ENCODE results near the gene TOLLIP. TPM values are rescaled to one million over a fixed set of nuclear protein-coding genes. Genes with fewer than 3 reads are reported as not detected.

TOLLIP gene
- total RNA-seq, 1 experiment from 2014 or later, result 53.4 TPM

DNA sequence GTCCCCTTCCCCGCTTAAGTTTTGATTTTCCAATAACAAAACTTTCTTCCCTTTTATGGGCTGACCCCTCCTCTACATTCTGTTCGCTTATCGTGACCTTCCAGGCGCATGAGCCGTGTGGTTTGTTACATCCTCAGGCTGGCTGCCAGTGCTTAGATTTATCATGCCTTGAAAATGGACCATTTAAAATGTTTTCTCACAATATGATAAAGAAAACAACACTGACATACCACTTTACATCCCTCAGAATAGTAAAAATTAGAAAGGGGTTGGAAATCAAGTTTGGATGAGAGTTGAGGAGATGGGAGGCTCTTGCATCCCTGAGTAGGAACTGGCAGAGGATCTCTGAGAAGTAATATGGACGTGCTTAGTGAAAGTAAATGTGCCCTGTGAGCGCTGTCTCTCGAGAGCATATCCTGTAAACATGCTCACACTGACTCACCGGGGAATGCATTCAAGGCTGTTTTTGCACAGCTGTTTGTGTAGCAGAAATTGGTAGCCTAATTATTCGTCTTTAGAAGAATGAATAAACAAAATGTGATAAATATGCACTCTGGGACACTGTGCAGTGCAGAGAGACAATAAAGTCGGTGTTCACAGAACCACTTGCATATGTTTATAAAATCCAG is 17.1 kb upstream of the TOLLIP start:
- Mint-ChIP-seq H3K27me3 (ENCODE audit: unreplicated experiment) (no peaks in the 10 kb centered on the region), H3K4me3 (ENCODE audit: low read depth, unreplicated experiment) (no peak overlapping the region), H3K27ac (ENCODE audit: unreplicated experiment) (no peak overlapping the region), H3K36me3 (ENCODE audit: insufficient read depth, unreplicated experiment) (peaks cover 4% of the 10 kb centered on the region), H3K4me1 (ENCODE audit: low read depth, unreplicated experiment) (peaks cover 16% of the 10 kb centered on the region), H3K9me3 (ENCODE audit: low read depth, unreplicated experiment) (peaks cover 10% of the 10 kb centered on the region)
- TF ChIP-seq, protein P1, sequence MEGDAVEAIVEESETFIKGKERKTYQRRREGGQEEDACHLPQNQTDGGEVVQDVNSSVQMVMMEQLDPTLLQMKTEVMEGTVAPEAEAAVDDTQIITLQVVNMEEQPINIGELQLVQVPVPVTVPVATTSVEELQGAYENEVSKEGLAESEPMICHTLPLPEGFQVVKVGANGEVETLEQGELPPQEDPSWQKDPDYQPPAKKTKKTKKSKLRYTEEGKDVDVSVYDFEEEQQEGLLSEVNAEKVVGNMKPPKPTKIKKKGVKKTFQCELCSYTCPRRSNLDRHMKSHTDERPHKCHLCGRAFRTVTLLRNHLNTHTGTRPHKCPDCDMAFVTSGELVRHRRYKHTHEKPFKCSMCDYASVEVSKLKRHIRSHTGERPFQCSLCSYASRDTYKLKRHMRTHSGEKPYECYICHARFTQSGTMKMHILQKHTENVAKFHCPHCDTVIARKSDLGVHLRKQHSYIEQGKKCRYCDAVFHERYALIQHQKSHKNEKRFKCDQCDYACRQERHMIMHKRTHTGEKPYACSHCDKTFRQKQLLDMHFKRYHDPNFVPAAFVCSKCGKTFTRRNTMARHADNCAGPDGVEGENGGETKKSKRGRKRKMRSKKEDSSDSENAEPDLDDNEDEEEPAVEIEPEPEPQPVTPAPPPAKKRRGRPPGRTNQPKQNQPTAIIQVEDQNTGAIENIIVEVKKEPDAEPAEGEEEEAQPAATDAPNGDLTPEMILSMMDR (IDR thresholded peaks at IDR 0.05; ENCODE audit: unreplicated experiment), result no peak
- DNase-seq, result no peak
- intact Hi-C loops (cut with micrococcal nuclease; ENCODE audit: unreplicated experiment), result no loop called here
- no TSS peak for BruUV-seq (replicated peaks)
- CTCF ChIA-PET, result no interaction called here

DNA sequence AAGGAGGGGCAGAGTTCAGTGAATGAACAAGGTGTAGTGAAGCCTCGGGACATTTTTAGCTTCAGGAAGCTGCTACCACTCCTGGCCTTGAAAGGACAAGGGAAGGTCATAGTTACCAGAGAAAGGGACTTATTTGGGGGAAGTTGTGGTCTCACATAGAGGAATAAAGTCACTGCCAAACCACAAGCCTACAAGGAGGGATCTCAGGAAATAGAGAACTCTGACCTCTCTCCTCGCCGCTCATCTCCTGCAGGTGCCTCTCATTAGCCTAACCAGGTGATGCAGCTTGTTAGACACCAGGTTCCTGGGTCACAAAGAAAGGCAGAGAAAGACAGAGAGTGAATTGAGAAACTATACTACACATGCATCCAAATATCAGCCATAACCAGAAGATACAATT is 14.3 kb upstream of the TOLLIP start:
- no peak for DNase-seq
- Mint-ChIP-seq H3K4me1 (ENCODE audit: low read depth, unreplicated experiment) (peaks cover 16% of the 10 kb centered on the region), H3K4me3 (ENCODE audit: low read depth, unreplicated experiment) (no peak overlapping the region), H3K9me3 (ENCODE audit: low read depth, unreplicated experiment) (peaks cover 9% of the 10 kb centered on the region), H3K27ac (ENCODE audit: unreplicated experiment) (no peak overlapping the region), H3K27me3 (ENCODE audit: unreplicated experiment) (no peaks in the 10 kb centered on the region), H3K36me3 (ENCODE audit: insufficient read depth, unreplicated experiment) (peaks cover 4% of the 10 kb centered on the region)
- TF ChIP-seq, protein P1 (IDR thresholded peaks at IDR 0.05; ENCODE audit: unreplicated experiment), result no peak
- intact Hi-C loops (cut with micrococcal nuclease; ENCODE audit: unreplicated experiment), result no loop called here
- CTCF ChIA-PET, result interaction anchor here (0.7 to 0.8 kb wide), 2 partner anchors 13 to 55 kb away, joined by 3 to 4 read pairs; no protein-coding TSS in a partner anchor
- BruUV-seq (replicated peaks), result no TSS peak

DNA sequence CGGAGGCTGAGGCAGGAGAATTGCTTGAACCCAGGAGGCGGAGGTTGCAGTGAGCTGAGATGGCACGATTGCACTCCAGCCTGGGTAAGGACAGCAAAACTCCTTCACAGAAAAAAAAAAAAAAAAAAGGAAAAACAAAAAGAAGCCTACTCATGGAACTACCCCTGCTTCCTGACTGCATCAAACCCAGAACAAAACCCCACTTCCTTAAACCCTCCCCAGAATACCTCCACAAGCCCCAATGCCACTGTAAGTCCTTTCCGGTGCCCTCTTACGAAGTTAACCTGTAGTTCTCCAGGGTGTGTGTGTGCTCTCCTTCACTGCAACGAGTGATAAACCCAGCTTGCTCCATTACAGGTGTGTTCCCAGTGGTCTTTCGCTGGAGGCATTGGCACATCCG is 8.6 kb upstream of the TOLLIP start:
- Mint-ChIP-seq H3K27me3 (ENCODE audit: unreplicated experiment) (no peaks in the 10 kb centered on the region), H3K36me3 (ENCODE audit: insufficient read depth, unreplicated experiment) (no peaks in the 10 kb centered on the region), H3K9me3 (ENCODE audit: low read depth, unreplicated experiment) (no peaks in the 10 kb centered on the region), H3K4me1 (ENCODE audit: low read depth, unreplicated experiment) (peaks cover 2% of the 10 kb centered on the region), H3K27ac (ENCODE audit: unreplicated experiment) (no peak overlapping the region), H3K4me3 (ENCODE audit: low read depth, unreplicated experiment) (no peak overlapping the region)
- no peak for DNase-seq
- BruUV-seq (replicated peaks), result no TSS peak
- TF ChIP-seq, protein P1 (IDR thresholded peaks at IDR 0.05; ENCODE audit: unreplicated experiment), result no peak
- intact Hi-C loops (cut with micrococcal nuclease; ENCODE audit: unreplicated experiment), result no loop called here
- CTCF ChIA-PET, result no interaction called here

DNA sequence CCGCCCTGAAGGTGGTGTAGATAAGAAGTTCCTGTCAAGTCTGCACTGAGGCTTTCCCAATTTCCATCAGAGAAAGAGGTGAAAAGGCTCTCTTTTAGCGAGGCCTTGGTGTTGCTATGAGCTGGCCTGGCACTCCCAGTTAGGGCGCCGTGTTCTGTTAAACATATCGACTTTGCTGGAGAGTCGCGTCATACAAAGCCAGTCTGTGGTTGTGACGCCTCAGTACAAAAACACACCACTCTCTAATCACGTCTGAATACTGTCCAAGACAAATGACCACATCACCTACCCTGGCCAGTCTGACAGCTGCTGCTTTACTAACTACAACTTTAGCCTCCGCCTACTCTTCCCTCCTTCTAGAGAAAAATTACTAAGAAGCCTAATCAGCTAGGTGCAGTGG is 8.0 kb upstream of the TOLLIP start:
- no peak for DNase-seq
- no peaks in the 10 kb centered on the region for H3K4me1 Mint-ChIP-seq (ENCODE audit: low read depth, unreplicated experiment)
- H3K4me3 Mint-ChIP-seq (ENCODE audit: low read depth, unreplicated experiment), result no peak overlapping the region
- H3K27ac Mint-ChIP-seq (ENCODE audit: unreplicated experiment), result no peak overlapping the region
- no peaks in the 10 kb centered on the region for H3K36me3 Mint-ChIP-seq (ENCODE audit: insufficient read depth, unreplicated experiment)
- intact Hi-C loops (cut with micrococcal nuclease; ENCODE audit: unreplicated experiment), result no loop called here
- CTCF ChIA-PET, result no interaction called here
- H3K9me3 Mint-ChIP-seq (ENCODE audit: low read depth, unreplicated experiment), result no peaks in the 10 kb centered on the region
- TF ChIP-seq, protein P1 (IDR thresholded peaks at IDR 0.05; ENCODE audit: unreplicated experiment), result no peak
- no TSS peak for BruUV-seq (replicated peaks)
- no peaks in the 10 kb centered on the region for H3K27me3 Mint-ChIP-seq (ENCODE audit: unreplicated experiment)
